Head of caudate nucleus (tissue), 42 donors: Measurements from ENCODE around the gene LONRF3.
"Not testable (repeated sequence)": the region's sequence is repeated elsewhere in the genome, so short reads cannot be mapped to it uniquely, and the experiment has no call there.

Experiments
- DNase-seq, 42 donors: peaks; one replicate each; pipeline versions ENCODE4 v3.0.0 to v3.0.0-alpha.2; 2020 to 2021; ENCODE audit warnings: mixed read lengths in 7 of 42
- intact Hi-C: fragments of 100-400 bp; cut with DNase I; formaldehyde crosslinking; loops from one replicate; pipeline ENCODE4 v1.15.0; 2022

Gene LONRF3

DNA sequence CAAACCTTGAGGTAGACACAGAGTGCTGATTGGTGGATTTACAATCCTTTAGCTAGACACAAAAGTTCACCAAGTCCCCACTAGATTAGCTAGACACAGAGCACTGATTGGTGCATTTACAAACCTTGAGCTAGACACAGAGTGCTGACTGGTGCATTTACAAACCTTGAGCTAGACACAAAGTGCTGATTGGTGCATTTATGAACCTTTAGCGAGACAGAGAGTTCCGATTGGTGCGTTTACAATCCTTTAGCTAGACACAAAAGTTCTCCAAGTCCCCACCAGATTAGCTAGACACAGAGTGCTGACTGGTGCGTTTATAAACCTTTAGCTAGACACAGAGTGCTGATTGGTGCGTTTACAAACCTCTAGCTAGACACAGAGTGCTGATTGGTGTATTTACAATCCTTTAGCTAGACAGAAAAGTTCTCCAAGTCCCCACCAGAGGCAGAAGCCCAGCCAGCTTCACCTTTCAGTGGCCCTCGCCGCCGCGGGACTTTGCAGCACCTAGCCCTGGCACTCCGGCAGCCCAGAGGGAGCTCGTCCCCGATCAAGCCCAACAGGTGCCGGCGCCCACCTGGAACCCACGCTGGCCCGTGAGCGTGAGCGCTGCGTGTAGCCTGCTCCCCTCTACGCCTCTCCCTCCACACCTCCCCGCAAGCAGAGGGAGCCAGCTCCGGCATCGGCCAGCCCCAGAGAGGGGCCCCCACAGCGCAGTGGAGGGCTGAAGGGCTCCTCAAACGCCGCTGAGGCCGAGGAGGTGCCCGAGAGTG, 53.7 kb downstream of the LONRF3 start:
- DNase-seq, intact Hi-C loops: not testable (repeated sequence)

DNA sequence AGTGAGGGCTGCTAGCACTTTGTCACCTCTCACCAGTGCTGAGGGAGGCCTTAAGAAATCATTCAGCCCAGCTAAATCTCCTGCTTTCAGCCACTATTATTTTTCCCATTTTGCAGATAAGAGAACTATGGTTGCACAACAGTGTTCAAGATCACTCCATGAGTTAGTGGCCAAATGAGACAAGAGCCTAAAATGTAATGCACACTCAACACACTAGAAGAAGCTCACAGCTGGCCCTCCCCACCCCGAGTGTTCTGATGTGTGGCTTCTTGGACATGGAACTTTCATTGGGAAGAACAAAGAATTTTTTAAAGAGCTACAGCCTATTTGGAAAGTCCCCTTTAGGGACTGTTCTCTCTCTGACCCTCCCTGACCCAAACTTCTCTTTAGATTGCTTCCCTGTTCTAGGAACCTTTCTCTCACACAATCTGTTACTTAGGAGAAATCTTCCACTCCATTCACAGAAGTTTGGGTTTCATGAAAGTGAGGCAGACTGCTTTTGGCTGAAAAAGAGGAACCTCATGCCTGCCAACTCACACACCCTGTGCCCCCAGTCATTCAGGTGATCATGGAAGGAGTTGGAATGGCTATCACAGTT, 54.4 kb downstream of the LONRF3 start:
- intact Hi-C loops = no loop called here
- DNase-seq = no peak

DNA sequence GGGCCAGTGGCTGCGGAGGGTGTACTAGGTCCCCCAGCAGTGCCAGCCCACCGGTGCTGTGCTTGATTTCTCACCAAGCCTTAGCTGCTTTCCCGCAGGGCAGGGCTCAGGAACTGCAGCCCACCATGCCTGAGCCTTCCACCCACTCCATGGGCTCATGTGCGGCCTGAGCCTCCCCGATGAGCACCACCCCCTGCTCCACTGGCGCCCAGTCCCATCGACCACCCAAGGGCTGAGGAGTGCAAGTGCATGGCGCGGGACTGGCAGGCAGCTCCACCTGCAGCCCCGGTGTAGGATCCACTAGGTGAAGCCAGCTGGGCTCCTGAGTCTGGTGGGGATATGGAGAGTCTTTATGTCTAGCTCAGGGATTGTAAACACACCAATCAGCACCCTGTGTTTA, 55.2 kb downstream of the LONRF3 start:
- intact Hi-C loops, DNase-seq: not testable (repeated sequence)

DNA sequence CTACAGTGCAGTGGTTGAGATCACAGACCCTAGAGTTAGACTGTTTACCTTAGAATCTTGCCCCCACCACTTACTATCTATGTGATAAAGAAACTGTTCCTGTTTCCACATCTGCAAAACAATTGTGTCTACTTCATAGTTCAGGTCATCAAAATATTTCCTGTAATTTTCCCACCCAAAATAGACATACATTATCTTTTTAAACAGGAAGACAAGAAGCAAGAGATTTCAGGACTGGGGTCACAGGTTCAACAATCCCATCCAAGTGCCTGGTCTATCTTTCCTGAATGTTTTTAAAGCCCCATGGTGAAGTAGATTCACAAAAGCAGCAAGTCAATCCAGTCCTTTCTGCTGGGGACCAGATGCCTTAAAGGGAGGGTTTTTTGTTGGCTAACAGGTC, 56.6 kb downstream of the LONRF3 start:
- intact Hi-C loops = no loop called here
- DNase-seq = no peak

DNA sequence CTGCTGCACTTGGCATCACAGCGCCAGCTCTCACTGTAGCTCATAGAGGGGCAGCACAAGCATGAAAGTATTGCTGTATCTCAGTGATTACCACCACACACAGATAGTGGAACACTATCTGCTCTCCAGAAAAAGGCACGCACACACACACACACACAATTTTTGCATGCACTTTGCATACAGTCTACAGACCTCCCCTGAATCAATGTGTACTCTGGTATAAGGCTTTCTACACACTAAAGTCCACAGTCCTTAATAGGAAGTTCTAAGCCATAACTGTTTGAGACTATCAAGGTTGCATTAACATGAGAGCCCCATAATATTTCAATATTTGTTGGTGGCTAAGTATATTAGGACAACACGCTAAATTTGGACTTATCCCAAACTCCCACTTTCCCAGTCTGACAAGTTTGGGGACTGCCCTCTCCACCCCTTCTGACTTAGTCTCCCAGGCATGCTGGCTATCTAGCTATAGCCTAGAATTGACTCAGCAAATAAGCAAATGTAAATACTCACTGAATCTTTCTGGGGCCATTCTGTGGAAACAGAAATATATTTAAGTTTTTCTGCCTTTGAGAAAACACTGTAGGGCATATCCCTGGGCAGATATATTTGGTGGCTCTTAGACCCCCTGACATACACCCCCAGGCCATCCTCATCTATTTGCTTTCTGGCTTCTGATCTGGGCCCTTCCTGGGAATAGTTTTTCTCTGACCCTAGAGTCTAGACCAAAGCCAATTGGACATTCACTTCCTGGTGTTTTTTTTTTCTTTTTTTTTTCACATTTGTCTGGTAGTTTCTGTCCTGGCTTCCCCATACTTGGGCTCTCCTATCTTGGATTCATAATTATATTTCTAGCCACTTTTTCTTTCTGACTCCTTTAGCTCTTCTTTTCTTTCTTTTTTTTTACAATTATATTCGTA, 62.0 kb downstream of the LONRF3 start:
- intact Hi-C loops = no loop called here
- DNase-seq = no peak

DNA sequence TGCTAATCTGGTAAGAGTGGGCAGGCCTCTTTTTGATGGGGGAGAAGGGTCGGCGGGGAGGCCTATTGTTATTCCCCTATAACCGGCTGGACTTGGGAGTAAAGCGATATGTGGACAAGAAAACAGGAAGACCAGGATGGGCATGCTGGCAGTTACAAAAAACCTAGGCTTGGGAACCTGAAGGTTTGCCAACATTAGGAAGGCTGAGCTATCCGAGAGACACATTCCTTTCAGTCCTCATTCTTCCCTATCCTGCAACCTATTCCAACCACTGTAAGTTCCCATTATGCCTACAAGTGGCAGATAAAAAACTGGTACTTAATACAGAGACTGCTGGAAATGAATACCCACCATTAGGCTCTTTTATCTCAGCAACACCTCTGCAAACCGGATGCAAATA, 66.0 kb downstream of the LONRF3 start:
- no peak for DNase-seq
- intact Hi-C loops = no loop called here

DNA sequence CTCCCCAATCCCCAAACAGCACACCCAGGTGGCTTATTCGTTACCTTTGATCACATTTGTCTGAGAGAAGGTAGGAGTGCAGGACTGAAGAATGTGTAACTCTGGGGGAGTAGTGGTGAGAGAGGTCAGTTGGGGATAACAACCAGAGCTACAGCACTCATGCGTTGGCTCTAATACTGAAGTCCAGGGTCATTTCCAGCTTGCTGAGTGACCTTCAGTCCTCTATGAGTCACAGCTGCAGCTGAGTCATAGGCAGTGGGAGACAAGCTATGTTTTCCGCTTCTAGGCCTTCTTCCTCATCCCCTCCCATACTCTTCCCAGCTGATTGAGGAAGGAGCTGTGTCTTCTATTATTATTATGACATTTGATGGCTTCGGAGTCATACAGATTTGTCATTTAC, 66.8 kb downstream of the LONRF3 start:
- DNase-seq = peak in 27 of 42 donors; percentile 3 to 65 (median 31)
- intact Hi-C loops = no loop called here

DNA sequence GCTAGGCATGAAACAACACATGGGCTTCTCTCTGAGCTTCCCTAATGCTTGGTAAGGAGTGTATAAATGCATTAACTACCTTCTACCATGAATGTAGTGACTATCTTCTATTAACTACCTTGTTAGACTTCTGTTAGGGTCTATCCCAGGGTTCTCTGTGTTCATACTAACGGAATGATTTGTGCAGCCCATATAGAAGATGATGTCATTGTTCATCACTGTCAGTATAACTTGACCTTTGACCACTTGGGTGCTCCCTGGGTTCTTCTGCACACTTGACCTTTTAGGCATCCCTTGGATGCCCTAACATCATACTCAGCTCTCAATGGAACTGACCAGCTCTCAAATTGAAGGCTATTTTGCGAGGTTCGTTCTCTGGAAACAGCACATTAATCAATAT, 67.6 kb downstream of the LONRF3 start:
- intact Hi-C loops = no loop called here

DNA sequence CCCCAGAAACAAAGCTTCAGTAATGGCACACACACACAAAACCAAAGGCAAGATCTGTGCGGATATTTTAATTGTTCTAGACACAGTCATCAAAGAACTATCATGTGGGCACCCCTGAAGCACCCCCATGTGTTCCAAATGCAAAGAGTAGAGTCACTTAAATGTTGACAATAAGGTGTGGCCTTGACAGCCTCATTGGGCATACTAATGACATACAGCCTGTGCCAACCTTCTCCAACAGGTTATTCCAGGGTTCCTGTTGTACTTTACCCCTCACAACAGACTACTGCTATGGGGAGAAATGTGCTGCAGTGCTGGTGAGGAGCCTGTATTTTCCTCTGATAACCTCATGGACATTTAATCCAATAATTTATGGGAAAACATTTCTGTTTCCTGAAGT, 68.6 kb downstream of the LONRF3 start:
- DNase-seq = no peak
- intact Hi-C loops = no loop called here

More for the DNA sequence above, 67.6 kb downstream of the LONRF3 start:
- no peak for DNase-seq

DNA sequence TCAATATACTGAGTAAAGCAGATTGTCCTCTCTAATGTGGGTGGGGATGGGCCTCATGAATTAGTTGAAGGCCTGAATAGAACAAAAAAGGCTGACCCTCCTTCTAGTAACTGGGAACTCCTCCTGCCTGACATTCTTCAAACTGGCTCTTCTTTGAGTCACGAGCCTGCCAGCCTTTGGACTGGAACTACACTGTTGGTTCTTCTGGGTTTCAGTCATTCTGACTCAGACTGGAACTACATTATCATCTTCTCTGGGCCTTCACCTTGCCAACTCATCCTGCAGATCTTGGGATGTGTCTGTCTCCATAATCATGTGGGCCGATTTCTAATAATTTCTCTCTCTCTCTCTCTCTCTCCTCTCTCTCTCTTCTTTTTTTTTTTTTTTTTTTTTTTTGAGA, 71.5 kb downstream of the LONRF3 start:
- intact Hi-C loops = no loop called here
- DNase-seq = no peak

DNA sequence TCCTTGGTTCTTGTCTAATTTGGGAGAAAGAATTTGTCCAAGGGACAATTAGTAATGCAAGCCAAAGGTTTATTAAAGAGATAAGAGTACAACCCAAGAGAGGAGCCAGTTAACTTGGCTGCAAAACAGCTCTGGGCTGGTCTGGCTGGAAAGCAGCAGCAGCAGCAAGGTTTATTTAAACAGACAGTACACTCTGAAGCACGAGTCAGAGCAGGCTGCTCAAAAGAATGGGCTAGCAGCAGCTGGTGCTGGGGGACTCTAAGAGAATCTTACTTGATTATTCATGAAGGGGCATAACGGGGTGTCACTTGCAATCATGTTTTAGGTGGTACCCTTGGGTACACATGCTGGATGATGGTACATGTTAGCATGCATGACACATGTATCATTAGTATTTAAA, 81.3 kb downstream of the LONRF3 start:
- no peak for DNase-seq
- intact Hi-C loops = no loop called here

DNA sequence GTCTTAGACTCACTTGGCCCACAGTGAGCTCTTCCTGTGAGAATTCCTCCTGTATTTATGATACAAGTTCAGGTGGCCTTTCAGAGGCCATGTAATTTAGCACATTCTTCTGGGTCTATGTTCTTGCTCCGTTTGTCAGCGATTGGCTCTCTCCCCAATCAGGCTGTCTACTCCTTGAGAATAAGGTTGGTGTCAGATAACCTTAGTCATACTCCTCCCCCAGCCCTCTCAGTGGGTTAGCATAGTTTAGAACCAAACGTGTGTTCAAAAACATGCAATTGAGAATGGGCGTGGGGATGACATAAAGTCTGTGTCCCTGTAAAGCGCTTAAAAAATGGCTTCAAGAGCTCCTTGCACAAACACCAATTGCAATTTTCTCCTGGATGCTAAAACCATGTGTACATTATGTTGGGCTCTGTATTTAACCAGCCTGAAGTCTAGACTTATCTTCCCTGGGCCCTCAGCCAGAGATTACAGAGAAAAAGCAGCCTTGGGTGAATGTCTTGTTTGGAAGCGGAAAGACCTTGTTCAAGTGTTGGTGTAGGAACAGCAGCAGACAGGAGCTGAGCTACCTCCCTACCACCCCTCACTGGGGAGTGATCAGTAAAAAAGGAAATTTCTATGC, 88.4 kb downstream of the LONRF3 start:
- intact Hi-C loops = no loop called here
- no peak for DNase-seq

DNA sequence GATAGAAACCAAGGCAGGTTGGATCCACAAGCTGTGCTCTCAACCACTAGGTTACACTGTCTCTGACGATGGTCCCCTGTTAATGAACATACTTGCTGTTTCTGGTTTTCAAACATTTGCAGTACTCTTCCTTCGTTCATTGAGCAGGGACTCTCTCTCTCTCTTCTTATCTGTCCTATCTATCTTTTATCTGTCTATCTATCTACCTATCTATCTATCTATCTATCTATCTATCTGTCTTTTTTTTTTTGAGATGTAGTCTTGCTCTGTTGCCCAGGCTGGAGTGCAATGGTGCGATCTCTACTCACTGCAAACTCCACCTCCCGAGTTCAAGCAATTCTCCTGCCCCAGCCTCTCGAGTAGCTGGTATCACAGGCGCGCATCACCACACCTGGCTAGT, 89.0 kb downstream of the LONRF3 start:
- DNase-seq = no peak
- intact Hi-C loops = no loop called here

DNA sequence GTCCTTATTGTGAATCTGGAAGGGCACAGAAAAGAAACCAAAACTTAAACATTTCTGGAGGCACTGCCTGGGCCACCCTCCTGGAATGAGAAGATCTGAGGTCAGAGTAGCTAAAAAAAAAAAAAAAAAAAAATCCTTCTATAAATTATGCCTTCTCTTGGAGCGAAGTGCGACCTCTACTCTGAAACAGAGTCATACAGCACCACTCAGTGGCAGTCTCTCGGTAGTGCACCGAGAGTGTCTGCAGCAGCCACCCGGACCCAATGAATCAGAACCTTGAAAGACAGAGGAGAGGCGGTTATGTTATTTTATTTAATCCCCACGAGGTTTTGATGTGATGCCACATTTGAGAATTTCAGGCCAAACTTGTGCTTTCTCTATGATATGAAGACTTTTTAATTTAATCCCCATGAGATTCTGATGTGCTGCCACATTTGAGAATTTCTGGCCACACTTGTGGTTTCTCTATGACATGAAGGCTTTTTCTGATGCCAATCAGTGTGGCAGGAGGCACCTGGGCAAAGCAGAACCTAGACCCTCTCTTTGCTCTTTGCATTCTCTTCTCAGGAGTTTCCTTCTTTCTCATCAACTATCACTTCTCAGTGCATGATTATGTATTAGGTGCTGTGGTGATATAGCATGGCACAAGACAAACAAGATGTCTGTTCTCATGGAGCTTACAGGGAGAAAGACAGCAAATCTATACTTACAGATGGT, 92.8 kb downstream of the LONRF3 start:
- DNase-seq = peak; percentile 14 to 85 (median 64)
- intact Hi-C loops = loop anchor here (5.0 kb wide), 1 partner anchor 220 kb away; no protein-coding TSS in a partner anchor
